Measurements from ENCODE around the gene KCTD13. TPM values are rescaled to one million over a fixed set of nuclear protein-coding genes. Genes with fewer than 3 reads are reported as not detected.

Gene KCTD13
- polyA plus RNA-seq, 1 of the 3 experiments (the other 2 are of a cell fraction), result 31.0 TPM

- TF ChIP-seq MAX (IDR thresholded peaks at IDR 0.05; ENCODE audit: low read depth) (no peak), MEF2A (IDR thresholded peaks at IDR 0.05; ENCODE audit: borderline replicate concordance, low read depth) (no peak), TEAD4 (IDR thresholded peaks at IDR 0.05; ENCODE audit: borderline replicate concordance, insufficient read depth) (no peak), RCOR1 (IDR thresholded peaks at IDR 0.05; ENCODE audit: low read length) (no peak), FOXJ3 (CRISPR knock-in tag; IDR thresholded peaks at IDR 0.05) (no peak), POLR2AphosphoS5 (IDR thresholded peaks at IDR 0.05; ENCODE audit: low read depth, low read length) (no peak), IRF3 (IDR thresholded peaks at IDR 0.05; ENCODE audit: low read depth, low read length) (no peak), TAF1 (IDR thresholded peaks at IDR 0.05; ENCODE audit: borderline replicate concordance, low read depth, low read length) (no peak), CHD2 (IDR thresholded peaks at IDR 0.05; ENCODE audit: low read length, partially characterized antibody) (no peak), RFX5 (IDR thresholded peaks at IDR 0.05; ENCODE audit: low read length) (no peak)
- TF ChIP-seq, protein P1, sequence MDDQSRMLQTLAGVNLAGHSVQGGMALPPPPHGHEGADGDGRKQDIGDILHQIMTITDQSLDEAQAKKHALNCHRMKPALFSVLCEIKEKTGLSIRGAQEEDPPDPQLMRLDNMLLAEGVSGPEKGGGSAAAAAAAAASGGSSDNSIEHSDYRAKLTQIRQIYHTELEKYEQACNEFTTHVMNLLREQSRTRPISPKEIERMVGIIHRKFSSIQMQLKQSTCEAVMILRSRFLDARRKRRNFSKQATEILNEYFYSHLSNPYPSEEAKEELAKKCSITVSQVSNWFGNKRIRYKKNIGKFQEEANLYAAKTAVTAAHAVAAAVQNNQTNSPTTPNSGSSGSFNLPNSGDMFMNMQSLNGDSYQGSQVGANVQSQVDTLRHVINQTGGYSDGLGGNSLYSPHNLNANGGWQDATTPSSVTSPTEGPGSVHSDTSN (IDR thresholded peaks at IDR 0.05), result no peak
- TF ChIP-seq, protein P2, sequence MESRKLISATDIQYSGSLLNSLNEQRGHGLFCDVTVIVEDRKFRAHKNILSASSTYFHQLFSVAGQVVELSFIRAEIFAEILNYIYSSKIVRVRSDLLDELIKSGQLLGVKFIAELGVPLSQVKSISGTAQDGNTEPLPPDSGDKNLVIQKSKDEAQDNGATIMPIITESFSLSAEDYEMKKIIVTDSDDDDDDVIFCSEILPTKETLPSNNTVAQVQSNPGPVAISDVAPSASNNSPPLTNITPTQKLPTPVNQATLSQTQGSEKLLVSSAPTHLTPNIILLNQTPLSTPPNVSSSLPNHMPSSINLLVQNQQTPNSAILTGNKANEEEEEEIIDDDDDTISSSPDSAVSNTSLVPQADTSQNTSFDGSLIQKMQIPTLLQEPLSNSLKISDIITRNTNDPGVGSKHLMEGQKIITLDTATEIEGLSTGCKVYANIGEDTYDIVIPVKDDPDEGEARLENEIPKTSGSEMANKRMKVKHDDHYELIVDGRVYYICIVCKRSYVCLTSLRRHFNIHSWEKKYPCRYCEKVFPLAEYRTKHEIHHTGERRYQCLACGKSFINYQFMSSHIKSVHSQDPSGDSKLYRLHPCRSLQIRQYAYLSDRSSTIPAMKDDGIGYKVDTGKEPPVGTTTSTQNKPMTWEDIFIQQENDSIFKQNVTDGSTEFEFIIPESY (IDR thresholded peaks at IDR 0.05; ENCODE audit: borderline replicate concordance, low read depth), result no peak
Observed at GRCh38 chr16:29972500-29972899, 46.5 kb upstream of the KCTD13 start (continued).

DNA sequence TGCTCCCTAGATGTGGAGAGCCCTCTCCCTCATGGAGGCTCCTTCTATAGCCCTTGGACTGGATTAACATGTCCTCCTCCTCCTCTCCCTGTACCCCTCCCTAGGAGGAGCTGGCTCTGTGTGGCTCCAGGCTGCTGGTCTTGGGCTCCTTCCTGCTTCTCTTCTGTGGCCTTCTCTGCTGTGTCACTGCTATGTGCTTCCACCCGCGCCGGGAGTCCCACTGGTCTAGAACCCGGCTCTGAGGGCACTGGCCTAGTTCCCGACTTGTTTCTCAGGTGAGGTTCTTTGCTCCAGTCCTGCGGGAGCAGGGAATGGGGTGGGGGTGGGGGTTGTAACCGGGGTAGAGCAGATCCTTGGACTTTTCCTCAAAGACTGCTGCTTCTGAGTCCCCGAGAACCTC is 45.3 kb upstream of the KCTD13 start:
- 88% methylated on average over 8 of the region's 8 CpGs for WGBS (ENCODE audit: low lambda C conversion rate)
- Histone ChIP-seq H3K4me2 (no peak overlapping the region), H3K27me3 (ENCODE audit: insufficient read depth) (no peaks in the 10 kb centered on the region), H2AFZ (ENCODE audit: low read depth) (no peak overlapping the region), H3K9me3 (no peaks in the 10 kb centered on the region), H3F3A (replicated peaks; ENCODE audit: insufficient read depth) (peaks cover 13% of the 10 kb centered on the region), H3K4me1 (ENCODE audit: control insufficient read depth in 1 of 2, insufficient read depth in 2 of 2, low read depth in 1 of 2, low read length in 1 of 2) (peaks cover 13 to 20% of the 10 kb centered on the region in 2 experiments; a peak in 3 of 4 replicates), H3K79me2 (ENCODE audit: insufficient read depth) (peaks cover 26% of the 10 kb centered on the region), H3K9ac (no peak overlapping the region), H4K20me1 (ENCODE audit: insufficient read depth) (peaks cover 20% of the 10 kb centered on the region), H3K4me3 (ENCODE audit: low read depth in 2 of 2, low read length in 1 of 2) (no peak overlapping the region), H3K27ac (ENCODE audit: low read depth in 2 of 2, low read length in 1 of 2) (no peak overlapping the region), H3K36me3 (replicated peaks in 1 of 2; ENCODE audit: control insufficient read depth in 1 of 2, insufficient read depth in 2 of 2, low read length in 1 of 2) (peaks cover 14 to 17% of the 10 kb centered on the region in 2 experiments), H3K9me2 (no peaks in the 10 kb centered on the region)
- ChIA-PET CTCF (interaction anchor here (8.2 kb wide), 1 partner anchor 35 kb away, joined by 41 read pairs; no protein-coding TSS in a partner anchor), POLR2A (no interaction called here)
- TF ChIP-seq, protein P3, sequence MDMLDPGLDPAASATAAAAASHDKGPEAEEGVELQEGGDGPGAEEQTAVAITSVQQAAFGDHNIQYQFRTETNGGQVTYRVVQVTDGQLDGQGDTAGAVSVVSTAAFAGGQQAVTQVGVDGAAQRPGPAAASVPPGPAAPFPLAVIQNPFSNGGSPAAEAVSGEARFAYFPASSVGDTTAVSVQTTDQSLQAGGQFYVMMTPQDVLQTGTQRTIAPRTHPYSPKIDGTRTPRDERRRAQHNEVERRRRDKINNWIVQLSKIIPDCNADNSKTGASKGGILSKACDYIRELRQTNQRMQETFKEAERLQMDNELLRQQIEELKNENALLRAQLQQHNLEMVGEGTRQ (IDR thresholded peaks at IDR 0.05; ENCODE audit: borderline replicate concordance, low read depth, low read length), result no peak
- TF ChIP-seq RXRA (IDR thresholded peaks at IDR 0.05; ENCODE audit: borderline replicate concordance, low read depth) (no peak), RCOR1 (IDR thresholded peaks at IDR 0.05; ENCODE audit: low read length) (no peak), EZH2phosphoT487 (IDR thresholded peaks at IDR 0.05; ENCODE audit: borderline replicate concordance, low read depth) (no peak), GABPA (IDR thresholded peaks at IDR 0.05; ENCODE audit: low read depth) (no peak), FOSL2 (IDR thresholded peaks at IDR 0.05; ENCODE audit: borderline replicate concordance, low read depth) (no peak), GATA2 (CRISPR knock-in tag; IDR thresholded peaks at IDR 0.05) (no peak), NFIC (IDR thresholded peaks at IDR 0.05; ENCODE audit: borderline replicate concordance) (no peak), FOXM1 (IDR thresholded peaks at IDR 0.05; ENCODE audit: low read depth) (no peak), YY1 (IDR thresholded peaks at IDR 0.05; ENCODE audit: low read depth) (no peak), MEF2A (IDR thresholded peaks at IDR 0.05; ENCODE audit: borderline replicate concordance, low read depth) (no peak)
- DNase-seq, result no peak

Data from SK-N-SH (cell line).